Parathyroid adenoma (tissue), 2 donors: Measurements from ENCODE around the gene SORT1.
A peak's percentile ranks its signal among the peaks of the same experiment; 100 is the strongest.

ENCODE experiments used
- H2AFZ ChIP-seq: fragments of 300-600 bp; sonication (generic); one replicate; pipeline ENCODE4 v1.7.0; 2017; ENCODE audit warnings: antibody characterized with exemption, mild to moderate bottlenecking
- H3K27ac ChIP-seq: fragments of 300-600 bp; sonication (generic); one replicate; pipeline ENCODE4 v1.7.0; 2017
- H3K27me3 ChIP-seq: fragments of 300-600 bp; sonication (generic); one replicate; pipeline ENCODE4 v1.7.0; 2017; ENCODE audit warnings: low read length; ENCODE audit not compliant: control insufficient read depth, insufficient read depth
- H3K36me3 ChIP-seq: fragments of 300-600 bp; sonication (generic); one replicate; pipeline ENCODE4 v1.7.0; 2017; ENCODE audit warnings: low read length; ENCODE audit not compliant: control insufficient read depth, insufficient read depth
- H3K4me1 ChIP-seq: fragments of 300-600 bp; sonication (generic); one replicate; pipeline ENCODE4 v1.7.0; 2017; ENCODE audit warnings: control low read depth
- H3K4me2 ChIP-seq: fragments of 300-600 bp; sonication (generic); one replicate; pipeline ENCODE4 v1.7.0; 2017; ENCODE audit warnings: low read length
- H3K4me3 ChIP-seq: fragments of 300-600 bp; sonication (generic); one replicate; pipeline ENCODE4 v1.7.0; 2017; ENCODE audit warnings: low read depth, low read length
- H3K79me2 ChIP-seq: fragments of 300-600 bp; sonication (generic); one replicate; pipeline ENCODE4 v1.7.0; 2017; ENCODE audit warnings: control low read depth
- H3K9ac ChIP-seq: fragments of 300-600 bp; sonication (generic); one replicate; pipeline ENCODE4 v1.7.0; 2017; ENCODE audit warnings: mild to moderate bottlenecking
- H3K9me3 ChIP-seq: fragments of 300-600 bp; sonication (generic); one replicate; pipeline ENCODE4 v1.7.0; 2017; ENCODE audit warnings: low read length; ENCODE audit not compliant: control insufficient read depth
- TF ChIP-seq, protein P1 (sequence below): fragments of 300-600 bp; sonication (generic); IDR thresholded peaks from one replicate; pipeline ENCODE4 v1.7.0; 2017; ENCODE audit warnings: antibody characterized with exemption, mild to moderate bottlenecking
- donor health status: primary hyperparathyroidism.

Gene SORT1

DNA sequence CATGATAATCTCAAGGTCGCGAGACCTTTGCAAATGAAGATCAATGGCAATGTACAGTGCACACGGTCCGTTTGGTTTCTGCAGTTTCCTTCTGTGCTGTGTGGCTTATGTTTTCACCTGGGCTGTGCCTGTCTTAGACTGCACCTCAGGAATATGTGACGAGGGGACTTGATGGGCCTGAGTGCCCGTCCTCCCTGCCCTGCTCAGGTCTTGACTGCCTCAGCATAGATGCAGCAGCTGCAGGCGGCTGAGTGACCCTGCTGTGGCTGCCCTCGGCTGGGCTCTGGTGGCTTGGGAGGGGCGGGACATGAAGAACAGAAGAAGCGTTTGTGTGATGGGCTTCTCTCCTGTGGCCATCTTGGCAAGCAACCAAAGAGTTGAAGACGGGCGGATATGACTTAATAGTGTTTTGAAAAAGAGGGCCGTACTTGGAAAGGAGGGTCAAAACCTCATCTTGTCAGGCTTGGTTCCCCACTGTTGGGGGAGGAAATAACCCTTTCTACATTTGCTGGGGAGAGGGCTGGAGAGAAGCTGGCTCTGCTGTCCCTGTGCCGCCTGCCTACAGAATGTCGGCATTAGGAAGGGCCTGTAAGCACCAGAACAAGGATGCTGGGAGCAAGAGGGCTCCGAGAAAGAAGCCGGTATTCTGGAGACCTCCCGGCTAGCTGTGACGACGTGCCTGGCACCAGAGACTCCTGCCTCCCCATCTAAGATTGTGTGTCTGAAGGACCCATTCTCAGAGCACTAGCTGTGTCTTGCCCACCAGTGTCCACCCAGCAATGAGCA, 98.0 kb downstream of the SORT1 start:
- peak overlapping the region; percentile 81 for H3K27ac ChIP-seq
- TF ChIP-seq, protein P1, sequence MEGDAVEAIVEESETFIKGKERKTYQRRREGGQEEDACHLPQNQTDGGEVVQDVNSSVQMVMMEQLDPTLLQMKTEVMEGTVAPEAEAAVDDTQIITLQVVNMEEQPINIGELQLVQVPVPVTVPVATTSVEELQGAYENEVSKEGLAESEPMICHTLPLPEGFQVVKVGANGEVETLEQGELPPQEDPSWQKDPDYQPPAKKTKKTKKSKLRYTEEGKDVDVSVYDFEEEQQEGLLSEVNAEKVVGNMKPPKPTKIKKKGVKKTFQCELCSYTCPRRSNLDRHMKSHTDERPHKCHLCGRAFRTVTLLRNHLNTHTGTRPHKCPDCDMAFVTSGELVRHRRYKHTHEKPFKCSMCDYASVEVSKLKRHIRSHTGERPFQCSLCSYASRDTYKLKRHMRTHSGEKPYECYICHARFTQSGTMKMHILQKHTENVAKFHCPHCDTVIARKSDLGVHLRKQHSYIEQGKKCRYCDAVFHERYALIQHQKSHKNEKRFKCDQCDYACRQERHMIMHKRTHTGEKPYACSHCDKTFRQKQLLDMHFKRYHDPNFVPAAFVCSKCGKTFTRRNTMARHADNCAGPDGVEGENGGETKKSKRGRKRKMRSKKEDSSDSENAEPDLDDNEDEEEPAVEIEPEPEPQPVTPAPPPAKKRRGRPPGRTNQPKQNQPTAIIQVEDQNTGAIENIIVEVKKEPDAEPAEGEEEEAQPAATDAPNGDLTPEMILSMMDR: no peak

DNA sequence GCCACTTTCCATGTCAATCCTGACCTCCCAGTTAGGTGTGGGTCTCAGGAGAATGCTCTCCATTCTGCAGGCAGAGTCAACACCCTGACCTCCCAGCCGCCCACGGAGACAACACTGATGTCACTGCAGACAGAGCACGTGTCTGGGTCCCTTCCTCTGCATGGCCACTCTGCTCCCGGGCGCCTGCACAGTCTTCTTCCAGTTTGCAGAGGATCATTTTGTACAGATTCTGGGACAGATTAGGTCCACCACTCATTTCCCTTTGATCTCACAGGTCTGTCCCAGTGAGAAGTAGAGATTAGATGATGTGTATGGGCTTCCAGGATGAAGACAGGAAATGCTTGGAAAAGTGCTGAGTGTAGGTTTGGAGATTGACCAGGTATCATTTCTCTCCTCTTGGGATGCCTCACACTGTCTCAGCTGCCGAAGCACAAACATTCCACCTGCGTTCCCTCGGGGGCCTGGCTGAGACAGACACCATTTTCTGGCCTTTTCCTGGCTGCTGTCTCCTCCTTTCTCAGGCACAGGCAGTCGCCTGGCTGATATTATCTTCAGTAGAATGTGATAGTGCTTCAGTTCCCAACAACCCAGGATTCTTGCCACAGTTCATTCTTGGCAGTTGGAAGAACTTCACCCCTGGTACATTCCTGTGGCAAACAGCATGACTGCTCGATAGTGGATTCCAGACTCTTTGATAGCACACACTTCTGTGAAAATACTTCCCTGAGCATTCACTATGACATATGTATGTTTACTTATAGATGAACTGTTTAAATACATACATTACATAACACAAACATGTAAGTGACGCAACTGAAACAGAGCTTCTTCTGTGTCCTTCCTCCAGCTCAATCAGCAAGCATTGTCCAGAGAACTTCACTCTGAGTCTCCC, 98.8 kb downstream of the SORT1 start:
- Histone ChIP-seq H3K27ac (peak overlapping the region; percentile 81), H2AFZ (peak overlapping the region; percentile 58), H3K9me3 (no peaks in the 10 kb centered on the region), H3K36me3 (no peaks in the 10 kb centered on the region), H3K27me3 (no peaks in the 10 kb centered on the region), H3K4me2 (peak overlapping the region; percentile 23), H3K79me2 (no peaks in the 10 kb centered on the region), H3K4me1 (peaks cover 16% of the 10 kb centered on the region), H3K9ac (no peak overlapping the region), H3K4me3 (no peak overlapping the region)
- TF ChIP-seq, protein P1: no peak

More for the DNA sequence above, 98.0 kb downstream of the SORT1 start:
- H3K79me2 ChIP-seq: no peaks in the 10 kb centered on the region
- H2AFZ ChIP-seq: peak overlapping the region; percentile 58
- H3K4me2 ChIP-seq: peak overlapping the region; percentile 23
- no peak overlapping the region for H3K9ac ChIP-seq
- no peaks in the 10 kb centered on the region for H3K27me3 ChIP-seq
- no peaks in the 10 kb centered on the region for H3K36me3 ChIP-seq
- H3K4me3 ChIP-seq: no peak overlapping the region
- H3K9me3 ChIP-seq: no peaks in the 10 kb centered on the region
- H3K4me1 ChIP-seq: peaks cover 16% of the 10 kb centered on the region

DNA sequence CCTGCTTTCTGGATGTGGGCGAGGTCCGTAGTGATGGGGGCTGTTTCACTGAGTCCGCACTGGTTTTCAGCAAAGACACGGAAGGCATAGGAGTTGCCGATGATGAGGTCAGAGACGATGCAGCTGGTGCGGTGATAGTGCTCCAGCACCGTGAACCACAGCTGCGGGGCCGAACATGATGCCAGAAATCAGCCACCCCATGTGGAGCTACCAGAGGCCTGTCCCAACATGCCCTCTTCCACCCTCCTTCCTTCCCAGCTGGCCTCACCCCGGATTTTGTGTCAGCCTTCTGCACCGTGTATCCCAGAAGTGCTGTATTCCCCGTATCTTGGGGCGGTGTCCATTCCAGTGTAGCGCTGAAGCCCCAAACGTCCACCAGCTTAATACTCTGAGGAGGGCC, 100.9 kb downstream of the SORT1 start:
- TF ChIP-seq, protein P1: no peak
- H3K9ac ChIP-seq: no peak overlapping the region

DNA sequence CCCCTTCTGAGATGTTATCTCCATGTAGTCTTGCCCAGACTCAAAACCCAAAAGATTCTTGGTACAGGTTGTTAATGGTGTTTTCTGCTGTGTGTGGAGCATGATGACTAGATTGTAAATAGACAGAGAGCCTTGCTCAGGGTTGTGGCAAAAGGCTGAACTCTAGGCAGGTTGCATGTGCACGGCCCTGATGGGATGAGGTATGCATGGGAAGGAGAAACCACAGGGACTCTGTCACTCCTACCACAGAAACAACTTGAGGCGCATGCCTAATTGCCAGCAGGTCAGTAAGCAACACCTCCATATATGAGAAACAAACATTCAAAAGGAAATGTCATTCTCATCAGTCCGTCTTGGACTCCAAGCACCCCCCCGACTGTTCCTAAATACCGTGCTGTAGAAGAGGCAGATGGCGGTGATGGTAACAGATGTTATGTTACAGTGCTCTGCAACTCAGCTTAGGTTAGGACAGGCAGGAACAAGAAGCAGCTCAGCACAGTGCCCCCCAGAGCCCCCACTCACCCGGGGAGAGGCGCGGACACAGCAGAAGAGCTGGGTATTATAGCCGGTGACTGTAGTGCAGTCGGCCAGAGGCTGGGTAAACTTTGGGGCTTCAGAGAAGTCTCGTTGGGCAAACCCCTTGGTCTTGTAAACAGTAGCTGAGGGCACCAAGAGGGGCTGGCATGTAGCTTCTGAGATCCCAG, 101.9 kb downstream of the SORT1 start:
- Histone ChIP-seq H3K27me3 (no peaks in the 10 kb centered on the region), H3K36me3 (no peaks in the 10 kb centered on the region), H3K4me1 (peaks cover 16% of the 10 kb centered on the region), H2AFZ (no peak overlapping the region), H3K4me2 (no peak overlapping the region), H3K9me3 (no peaks in the 10 kb centered on the region), H3K79me2 (no peaks in the 10 kb centered on the region), H3K9ac (no peak overlapping the region), H3K27ac (no peak overlapping the region), H3K4me3 (no peak overlapping the region)
- TF ChIP-seq, protein P1: no peak

More for the DNA sequence above, 100.9 kb downstream of the SORT1 start:
- Histone ChIP-seq H3K36me3 (no peaks in the 10 kb centered on the region), H3K27ac (no peak overlapping the region), H3K4me3 (no peak overlapping the region), H3K4me1 (peaks cover 16% of the 10 kb centered on the region), H3K79me2 (no peaks in the 10 kb centered on the region), H3K9me3 (no peaks in the 10 kb centered on the region), H3K4me2 (no peak overlapping the region), H3K27me3 (no peaks in the 10 kb centered on the region), H2AFZ (no peak overlapping the region)
